Measurements from ENCODE around the gene ADO.

ADO gene

DNA sequence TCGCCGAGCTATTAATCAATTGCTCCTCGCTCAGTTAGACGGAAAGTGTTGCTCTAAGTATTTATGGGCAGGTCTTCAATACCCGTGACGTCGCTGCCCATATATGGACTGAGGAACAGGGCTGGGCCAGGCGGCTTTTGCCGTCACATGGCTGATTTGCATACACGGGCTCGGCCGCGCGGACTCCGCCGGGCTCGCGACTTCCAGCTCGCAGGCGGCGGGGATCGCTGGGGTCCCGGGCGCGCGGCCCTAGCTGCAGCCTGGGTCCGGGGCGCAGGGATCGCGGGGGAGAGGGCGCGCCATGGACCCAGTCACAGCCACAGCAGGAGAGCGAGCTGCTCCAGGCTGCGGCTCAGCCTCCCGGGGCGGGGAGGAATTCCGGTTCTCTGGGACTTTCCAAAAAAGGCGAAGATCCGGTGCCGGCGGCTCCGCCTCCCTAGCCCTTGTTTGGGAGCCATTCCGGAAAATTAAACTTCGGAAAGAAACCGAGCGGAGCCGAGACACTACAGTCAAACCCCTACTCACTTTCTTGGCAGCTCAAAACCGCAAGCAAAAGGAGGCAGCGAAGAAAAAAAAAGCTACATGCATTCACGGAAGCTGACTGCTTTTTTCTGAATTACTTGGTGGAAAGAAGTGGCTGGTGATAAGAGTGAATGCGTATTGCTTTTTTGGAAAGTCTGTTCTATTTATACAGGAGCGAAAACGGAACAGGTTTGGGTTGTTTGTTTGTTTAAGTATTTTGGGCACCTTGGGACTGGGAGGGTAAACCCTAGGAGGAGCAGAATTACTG lies 12.0 kb downstream of the ADO start, which contains the start of gene EGR2:
Gene EGR2 (minus strand): TSS at position 36 of the 790 bp plus-strand sequence. CDS start 337 bp downstream, outside the sequence.
- H3K4me3 ChIP-seq (ENCODE audit: low read depth in 1 of 5, low read length in 5 of 5): peak within 1 kb of the TSS; percentile 65 to 93 (median 89)
- peak within 1 kb of the TSS; percentile 69 to 88 (median 81) for H3K9ac ChIP-seq (ENCODE audit: low read length in 5 of 5)
- no peaks in the 10 kb centered on the region for H3K9me3 ChIP-seq (ENCODE audit: control insufficient read depth in 5 of 5, low read length in 5 of 5)
- H3K27me3 ChIP-seq (ENCODE audit: control insufficient read depth in 5 of 5, insufficient read depth in 4 of 5, low read length in 5 of 5): peaks cover 10 to 35% (median 33%) of the 10 kb centered on the region in 5 donors
- H3K4me1 ChIP-seq (ENCODE audit: control insufficient read depth in 5 of 5, insufficient read depth in 5 of 5, low read length in 5 of 5): peaks cover 0 to 42% (median 39%) of the 10 kb centered on the region in 5 donors
- H3K27ac ChIP-seq (ENCODE audit: low read depth, low read length): peak within 1 kb of the TSS; percentile 88
- no peaks in the 10 kb centered on the region for H3K36me3 ChIP-seq (ENCODE audit: control insufficient read depth in 5 of 5, insufficient read depth in 5 of 5, low read length in 5 of 5)

DNA sequence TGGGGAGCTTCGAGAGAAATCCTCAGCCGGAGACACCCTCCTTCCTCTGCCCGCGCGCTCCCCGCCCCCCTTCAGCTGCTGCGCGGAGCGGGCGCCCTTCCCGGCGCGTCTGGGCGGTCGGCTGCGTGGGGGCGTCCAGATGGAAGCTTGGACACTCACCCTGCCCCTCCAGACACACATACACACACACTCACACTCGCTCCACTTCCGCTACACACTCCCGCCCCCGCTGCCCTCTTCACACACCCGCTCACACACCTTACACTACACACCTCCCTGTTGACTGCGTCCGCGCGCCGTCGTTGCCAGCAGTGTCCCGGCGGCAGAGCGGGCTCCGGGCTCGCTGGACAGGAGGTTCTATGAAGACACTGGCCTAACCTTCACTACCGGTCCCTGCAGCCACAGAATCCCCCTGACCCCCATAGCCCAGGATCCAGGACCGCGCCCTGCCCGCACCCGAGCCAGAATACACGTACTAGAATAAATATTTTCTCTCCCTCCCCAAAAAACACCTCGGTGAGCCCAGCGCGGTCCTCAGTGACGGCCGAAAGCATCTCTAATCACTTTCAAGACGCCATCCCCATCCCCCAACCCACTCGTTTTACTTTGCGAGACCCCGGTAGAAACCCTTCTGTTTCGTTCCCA lies 12.7 kb downstream of the ADO start:
- Histone ChIP-seq H3K27ac (ENCODE audit: low read depth, low read length) (peak overlapping the region; percentile 88), H3K27me3 (ENCODE audit: control insufficient read depth in 5 of 5, insufficient read depth in 4 of 5, low read length in 5 of 5) (peaks cover 10 to 35% (median 33%) of the 10 kb centered on the region in 5 donors), H3K9me3 (ENCODE audit: control insufficient read depth in 5 of 5, low read length in 5 of 5) (no peaks in the 10 kb centered on the region), H3K9ac (ENCODE audit: low read length in 5 of 5) (peak overlapping the region; percentile 66 to 88 (median 81)), H3K4me1 (ENCODE audit: control insufficient read depth in 5 of 5, insufficient read depth in 5 of 5, low read length in 5 of 5) (peaks cover 0 to 42% (median 39%) of the 10 kb centered on the region in 5 donors), H3K4me3 (ENCODE audit: low read depth in 1 of 5, low read length in 5 of 5) (peak overlapping the region; percentile 65 to 93 (median 89)), H3K36me3 (ENCODE audit: control insufficient read depth in 5 of 5, insufficient read depth in 5 of 5, low read length in 5 of 5) (no peaks in the 10 kb centered on the region)

DNA sequence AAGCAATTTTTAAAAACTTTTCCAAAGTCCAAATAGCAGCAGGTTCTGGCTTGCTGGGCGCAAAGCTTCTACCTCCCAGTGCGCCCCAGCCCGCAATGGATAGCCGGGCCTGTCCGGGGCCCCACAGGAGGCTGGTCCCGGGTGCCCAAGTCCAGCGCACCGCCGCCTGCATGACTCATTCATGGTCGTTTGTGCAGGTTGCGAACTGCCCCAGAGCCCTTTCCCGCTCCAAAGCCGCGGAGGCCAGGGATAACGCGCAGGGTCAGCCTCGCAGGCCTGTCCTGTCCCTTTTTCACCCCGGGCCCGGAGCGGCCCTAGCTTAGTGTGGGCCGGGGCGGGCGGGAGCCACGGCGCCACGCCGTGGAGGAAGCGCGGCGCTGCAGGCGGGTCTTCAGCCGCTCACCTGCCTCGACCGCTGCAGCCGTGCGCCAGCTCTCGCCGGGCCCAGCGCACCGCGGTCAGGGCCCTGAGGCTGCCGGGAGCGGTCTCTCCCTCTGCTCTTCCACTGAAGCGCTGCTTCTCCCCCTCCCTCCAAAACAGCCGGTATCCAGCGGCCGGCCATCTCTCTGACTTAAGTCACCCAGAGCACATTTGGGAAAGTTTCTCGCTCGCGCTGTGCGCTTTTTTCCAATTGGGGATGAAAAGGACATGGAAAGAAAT lies 13.4 kb downstream of the ADO start:
- H3K27me3 ChIP-seq (ENCODE audit: control insufficient read depth in 5 of 5, insufficient read depth in 4 of 5, low read length in 5 of 5): peaks cover 10 to 35% (median 33%) of the 10 kb centered on the region in 5 donors

DNA sequence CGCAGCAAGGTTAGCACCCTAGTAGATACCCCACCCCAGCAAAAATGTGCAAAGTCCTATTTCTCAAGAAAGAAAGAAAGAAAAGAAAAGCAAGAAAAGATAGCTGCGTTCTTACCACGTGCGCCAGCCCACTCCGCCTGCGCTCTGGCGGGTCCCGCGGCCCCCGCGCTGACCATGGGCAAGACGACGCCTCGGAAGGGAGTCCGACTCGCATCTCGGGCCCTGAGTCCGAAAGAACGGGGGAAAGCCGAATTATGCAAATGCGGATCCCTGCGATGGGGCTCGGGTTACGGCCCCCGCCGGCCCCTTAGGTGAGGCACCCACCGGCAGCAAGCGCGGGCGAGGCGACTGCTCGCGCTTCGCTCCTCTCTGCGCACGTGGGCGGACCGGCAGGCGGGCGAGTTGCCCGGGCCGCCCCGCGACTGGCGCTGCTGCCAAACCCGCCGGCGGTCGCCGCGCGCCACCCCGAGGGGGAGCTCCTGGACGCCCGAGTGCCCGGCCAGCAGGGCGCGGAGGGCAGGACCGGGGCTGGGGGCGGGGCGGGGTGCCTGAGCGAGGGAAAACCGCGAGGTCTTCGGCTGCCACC lies 14.0 kb downstream of the ADO start:
- Histone ChIP-seq H3K9me3 (ENCODE audit: control insufficient read depth in 5 of 5, low read length in 5 of 5) (no peaks in the 10 kb centered on the region), H3K27ac (ENCODE audit: low read depth, low read length) (peak overlapping the region; percentile 88), H3K4me3 (ENCODE audit: low read depth in 1 of 5, low read length in 5 of 5) (peak overlapping the region; percentile 48 to 93 (median 79)), H3K36me3 (ENCODE audit: control insufficient read depth in 5 of 5, insufficient read depth in 5 of 5, low read length in 5 of 5) (no peaks in the 10 kb centered on the region), H3K4me1 (ENCODE audit: control insufficient read depth in 5 of 5, insufficient read depth in 5 of 5, low read length in 5 of 5) (peaks cover 0 to 42% (median 39%) of the 10 kb centered on the region in 5 donors), H3K27me3 (ENCODE audit: control insufficient read depth in 5 of 5, insufficient read depth in 4 of 5, low read length in 5 of 5) (peaks cover 10 to 35% (median 33%) of the 10 kb centered on the region in 5 donors), H3K9ac (ENCODE audit: low read length in 5 of 5) (peak overlapping the region in 2 of 5 donors; percentile 12 to 85)

More for the DNA sequence above, 13.4 kb downstream of the ADO start:
- Histone ChIP-seq H3K4me3 (ENCODE audit: low read depth in 1 of 5, low read length in 5 of 5) (peak overlapping the region; percentile 65 to 93 (median 89)), H3K36me3 (ENCODE audit: control insufficient read depth in 5 of 5, insufficient read depth in 5 of 5, low read length in 5 of 5) (no peaks in the 10 kb centered on the region), H3K9ac (ENCODE audit: low read length in 5 of 5) (peak overlapping the region in 4 of 5 donors; percentile 66 to 88 (median 78)), H3K27ac (ENCODE audit: low read depth, low read length) (peak overlapping the region; percentile 88), H3K4me1 (ENCODE audit: control insufficient read depth in 5 of 5, insufficient read depth in 5 of 5, low read length in 5 of 5) (peaks cover 0 to 42% (median 39%) of the 10 kb centered on the region in 5 donors), H3K9me3 (ENCODE audit: control insufficient read depth in 5 of 5, low read length in 5 of 5) (no peaks in the 10 kb centered on the region)

DNA sequence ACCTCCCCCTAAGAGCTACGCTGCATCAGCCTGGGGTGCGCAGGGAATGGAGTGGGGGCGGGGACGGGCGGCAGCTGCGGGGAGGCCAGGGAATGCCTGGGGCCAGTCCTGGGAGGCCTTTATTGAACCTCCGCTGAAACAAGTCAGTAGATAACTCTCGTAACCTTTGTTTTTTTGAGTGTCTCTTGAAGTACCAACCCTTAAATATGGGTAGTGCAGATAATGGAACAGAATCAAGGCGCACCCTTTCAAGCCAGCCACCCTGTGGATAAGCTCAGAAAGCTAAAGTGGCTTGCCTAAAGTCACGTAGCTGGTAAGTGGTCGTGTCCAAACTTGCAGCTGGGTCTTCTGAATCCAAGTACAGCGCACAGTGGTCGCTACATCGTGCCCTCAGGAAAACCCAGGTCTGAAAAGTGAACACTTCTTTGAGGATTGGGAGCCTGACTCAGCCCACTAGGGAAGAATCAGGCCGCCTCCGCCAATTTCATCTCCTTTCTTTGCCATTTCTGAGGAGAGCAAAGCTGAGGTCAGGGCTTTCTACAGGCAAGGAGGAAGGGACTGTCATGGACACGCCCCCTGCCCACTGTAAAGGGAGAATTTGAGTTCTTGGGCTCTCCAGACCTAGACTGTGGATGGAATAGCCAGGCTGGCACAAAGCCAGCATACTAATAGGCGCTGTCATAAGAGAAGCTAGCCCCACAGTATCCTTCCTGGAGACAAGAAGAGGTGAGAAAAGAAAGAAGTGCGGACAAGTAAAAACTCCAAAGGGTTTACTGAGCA lies 14.8 kb downstream of the ADO start:
- no peak overlapping the region for H3K9ac ChIP-seq (ENCODE audit: low read length in 5 of 5)
- H3K4me3 ChIP-seq (ENCODE audit: low read depth in 1 of 5, low read length in 5 of 5): no peak overlapping the region
- H3K36me3 ChIP-seq (ENCODE audit: control insufficient read depth in 5 of 5, insufficient read depth in 5 of 5, low read length in 5 of 5): no peaks in the 10 kb centered on the region
- peaks cover 0 to 42% (median 39%) of the 10 kb centered on the region in 5 donors for H3K4me1 ChIP-seq (ENCODE audit: control insufficient read depth in 5 of 5, insufficient read depth in 5 of 5, low read length in 5 of 5)
- peaks cover 8 to 29% (median 26%) of the 10 kb centered on the region in 5 donors for H3K27me3 ChIP-seq (ENCODE audit: control insufficient read depth in 5 of 5, insufficient read depth in 4 of 5, low read length in 5 of 5)
- H3K9me3 ChIP-seq (ENCODE audit: control insufficient read depth in 5 of 5, low read length in 5 of 5): no peaks in the 10 kb centered on the region
- no peak overlapping the region for H3K27ac ChIP-seq (ENCODE audit: low read depth, low read length)

DNA sequence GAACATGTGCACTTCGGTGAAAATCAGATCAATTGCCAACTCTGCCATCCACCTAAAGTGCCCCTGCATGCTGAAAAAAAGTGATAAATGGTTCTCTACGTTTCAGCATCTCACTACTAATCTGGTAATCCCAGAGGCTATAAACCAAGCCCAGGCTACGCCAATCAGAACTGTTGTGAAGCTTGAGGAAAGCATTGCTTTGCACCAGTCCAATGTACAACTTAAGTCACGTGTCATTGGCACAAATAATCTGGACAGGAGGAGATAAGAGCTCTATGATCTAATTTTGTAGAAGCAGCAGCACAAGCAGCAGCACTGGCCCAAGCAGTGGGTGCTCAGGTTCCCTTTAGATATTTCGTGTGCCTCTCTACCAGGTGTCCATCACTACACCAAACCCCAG lies 16.1 kb downstream of the ADO start:
- no peak overlapping the region for H3K9ac ChIP-seq (ENCODE audit: low read length in 5 of 5)
- H3K27ac ChIP-seq (ENCODE audit: low read depth, low read length): no peak overlapping the region
- H3K4me1 ChIP-seq (ENCODE audit: control insufficient read depth in 5 of 5, insufficient read depth in 5 of 5, low read length in 5 of 5): peaks cover 0 to 30% (median 29%) of the 10 kb centered on the region in 5 donors
- H3K4me3 ChIP-seq (ENCODE audit: low read depth in 1 of 5, low read length in 5 of 5): no peak overlapping the region
- H3K36me3 ChIP-seq (ENCODE audit: control insufficient read depth in 5 of 5, insufficient read depth in 5 of 5, low read length in 5 of 5): no peaks in the 10 kb centered on the region
- H3K27me3 ChIP-seq (ENCODE audit: control insufficient read depth in 5 of 5, insufficient read depth in 4 of 5, low read length in 5 of 5): peaks cover 0 to 20% (median 14%) of the 10 kb centered on the region in 5 donors
- H3K9me3 ChIP-seq (ENCODE audit: control insufficient read depth in 5 of 5, low read length in 5 of 5): no peaks in the 10 kb centered on the region

DNA sequence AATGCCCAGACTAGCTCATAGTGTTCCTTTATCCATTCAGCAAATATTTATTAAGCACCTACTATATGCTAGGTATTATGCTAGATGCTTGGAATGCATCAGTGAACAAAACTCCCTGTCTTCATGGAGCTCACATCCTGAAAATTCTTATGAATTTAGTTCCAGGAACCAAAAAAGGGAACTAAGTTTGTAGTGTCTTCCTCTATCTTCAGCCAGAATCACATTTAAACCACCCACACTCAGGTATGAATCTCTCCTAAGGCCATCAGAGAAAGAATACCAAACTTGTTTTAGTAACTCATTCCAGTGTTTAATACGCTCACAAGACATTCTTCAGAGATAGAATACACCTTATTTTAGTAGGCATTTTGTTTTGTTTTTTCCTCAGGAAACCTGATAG lies 21.8 kb downstream of the ADO start:
- Histone ChIP-seq H3K27ac (ENCODE audit: low read depth, low read length) (no peak overlapping the region), H3K4me1 (ENCODE audit: control insufficient read depth in 5 of 5, insufficient read depth in 5 of 5, low read length in 5 of 5) (no peaks in the 10 kb centered on the region), H3K27me3 (ENCODE audit: control insufficient read depth in 5 of 5, insufficient read depth in 4 of 5, low read length in 5 of 5) (no peaks in the 10 kb centered on the region), H3K4me3 (ENCODE audit: low read depth in 1 of 5, low read length in 5 of 5) (no peak overlapping the region), H3K9ac (ENCODE audit: low read length in 5 of 5) (no peak overlapping the region), H3K9me3 (ENCODE audit: control insufficient read depth in 5 of 5, low read length in 5 of 5) (no peaks in the 10 kb centered on the region), H3K36me3 (ENCODE audit: control insufficient read depth in 5 of 5, insufficient read depth in 5 of 5, low read length in 5 of 5) (no peaks in the 10 kb centered on the region)

DNA sequence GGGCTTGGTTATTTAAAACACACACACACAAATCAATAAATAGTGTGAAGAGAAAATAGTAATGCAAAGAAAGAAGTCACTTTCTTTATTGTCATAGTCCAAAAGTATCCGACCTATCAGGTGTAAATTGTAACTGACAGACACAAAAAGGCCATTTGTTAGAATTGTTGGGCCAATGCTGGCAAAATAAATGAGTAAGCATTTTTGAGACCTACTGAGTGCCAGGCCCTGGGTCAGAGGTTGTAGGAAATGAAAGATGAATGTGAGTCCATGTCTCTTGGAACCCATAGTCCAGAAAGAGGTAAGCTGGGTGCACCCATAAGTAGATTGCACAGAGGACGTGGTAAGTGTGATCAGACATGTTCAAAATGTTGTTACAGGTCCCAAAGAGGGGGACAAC lies 25.1 kb downstream of the ADO start:
- no peak overlapping the region for H3K4me3 ChIP-seq (ENCODE audit: low read depth in 1 of 5, low read length in 5 of 5)
- H3K4me1 ChIP-seq (ENCODE audit: control insufficient read depth in 5 of 5, insufficient read depth in 5 of 5, low read length in 5 of 5): peaks cover 0 to 3% (median 0%) of the 10 kb centered on the region in 5 donors
- H3K27ac ChIP-seq (ENCODE audit: low read depth, low read length): no peak overlapping the region
- H3K27me3 ChIP-seq (ENCODE audit: control insufficient read depth in 5 of 5, insufficient read depth in 4 of 5, low read length in 5 of 5): no peaks in the 10 kb centered on the region
- H3K36me3 ChIP-seq (ENCODE audit: control insufficient read depth in 5 of 5, insufficient read depth in 5 of 5, low read length in 5 of 5): no peaks in the 10 kb centered on the region
- H3K9me3 ChIP-seq (ENCODE audit: control insufficient read depth in 5 of 5, low read length in 5 of 5): no peaks in the 10 kb centered on the region
- H3K9ac ChIP-seq (ENCODE audit: low read length in 5 of 5): no peak overlapping the region

DNA sequence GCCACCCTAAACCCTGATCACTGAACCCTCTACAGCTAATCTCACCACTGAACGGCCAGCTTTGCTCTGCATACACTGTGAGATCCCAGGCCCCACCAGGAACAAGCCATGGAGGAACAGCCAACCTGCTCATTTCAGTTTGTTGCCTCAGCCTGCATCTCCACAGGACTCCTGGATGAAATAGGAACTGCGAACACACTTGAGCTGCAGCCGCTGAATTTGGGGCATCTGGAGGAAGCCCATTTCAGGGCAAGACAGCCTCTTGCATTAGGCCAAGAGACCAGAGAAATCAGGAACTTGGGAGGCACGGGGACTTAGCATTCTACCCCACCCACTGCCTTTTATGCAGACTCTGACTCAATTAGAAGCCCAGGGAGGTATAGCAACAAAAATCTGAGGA lies 26.2 kb downstream of the ADO start:
- Histone ChIP-seq H3K9me3 (ENCODE audit: control insufficient read depth in 5 of 5, low read length in 5 of 5) (no peaks in the 10 kb centered on the region), H3K9ac (ENCODE audit: low read length in 5 of 5) (no peak overlapping the region), H3K27me3 (ENCODE audit: control insufficient read depth in 5 of 5, insufficient read depth in 4 of 5, low read length in 5 of 5) (no peaks in the 10 kb centered on the region), H3K4me3 (ENCODE audit: low read depth in 1 of 5, low read length in 5 of 5) (no peak overlapping the region), H3K36me3 (ENCODE audit: control insufficient read depth in 5 of 5, insufficient read depth in 5 of 5, low read length in 5 of 5) (no peaks in the 10 kb centered on the region), H3K27ac (ENCODE audit: low read depth, low read length) (no peak overlapping the region), H3K4me1 (ENCODE audit: control insufficient read depth in 5 of 5, insufficient read depth in 5 of 5, low read length in 5 of 5) (peaks cover 0 to 3% (median 0%) of the 10 kb centered on the region in 5 donors)

Data from subcutaneous abdominal adipose tissue (tissue), 5 donors.